ENCODE results near the gene SFXN5. TPM values are rescaled to one million over a fixed set of nuclear protein-coding genes. Genes with fewer than 3 reads are reported as not detected.

The SFXN5 gene
- total and polyA plus RNA-seq, 11 donors = 6.0 to 12.5 (median 8.7) TPM

GRCh38 chr2:72991980-72992733, 79.4 kb downstream of the SFXN5 start:
- TF ChIP-seq CTCF (IDR thresholded peaks at IDR 0.05) (no peak), POLR2A (IDR thresholded peaks at IDR 0.05) (no peak)
- no peaks in the 10 kb centered on the region for H3K27me3 ChIP-seq
- no peak overlapping the region for H3K4me3 ChIP-seq
- H3K36me3 ChIP-seq = peaks cover 0 to 14% (median 3%) of the 10 kb centered on the region in 9 donors
- intact Hi-C loops (cut with DNase I) = loop anchor here (2.0 to 5.0 kb wide), 8 partner anchors 75 to 185 kb away; partner anchors contain the start of gene SFXN5 (in 2 of the 10)
- DNase-seq (peak in 1 of 5 donors; percentile 3), ATAC-seq (no peak)
- no peak overlapping the region for H3K27ac ChIP-seq
- H3K9me3 ChIP-seq = no peaks in the 10 kb centered on the region
- WGBS, 4 donors = 83 to 91% (median 86%) methylated on average over 10 to 11 of the region's 11 CpGs
- peaks cover 0 to 11% (median 2%) of the 10 kb centered on the region in 12 donors for H3K4me1 ChIP-seq

DNA sequence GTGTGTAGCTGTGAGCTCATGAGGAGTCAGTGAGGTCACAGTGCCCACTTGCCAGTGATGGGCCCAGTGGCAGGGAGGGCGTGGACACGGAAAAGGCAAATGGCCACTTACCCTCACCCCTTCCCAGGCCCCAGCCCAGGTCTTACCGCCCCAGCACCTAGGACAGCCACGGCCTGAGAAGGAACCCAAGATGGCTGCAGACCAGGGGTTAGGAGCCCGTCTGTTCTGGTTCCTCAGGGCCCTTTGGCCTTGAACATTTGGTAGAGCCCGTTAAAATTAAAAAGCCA, 80.1 kb downstream of the SFXN5 start:
- intact Hi-C loops (cut with DNase I) = loop anchor here in 9 of 10 donors (5.0 kb wide), 5 partner anchors 76 to 186 kb away; partner anchors contain the start of gene SFXN5 (in 2 of the 9)

GRCh38 chr2:72990695-72991438, 80.6 kb downstream of the SFXN5 start:
- DNase-seq = peak in 1 of 5 donors; percentile 8
- Histone ChIP-seq H3K4me1 (peaks cover 0 to 22% (median 9%) of the 10 kb centered on the region in 12 donors), H3K27ac (peak overlapping the region in 1 of 12 donors; percentile 80), H3K27me3 (no peaks in the 10 kb centered on the region), H3K4me3 (no peak overlapping the region), H3K36me3 (peaks cover 0 to 18% (median 7%) of the 10 kb centered on the region in 9 donors), H3K9me3 (no peaks in the 10 kb centered on the region)
- 91 to 93% (median 92%) methylated on average over 13 of the region's 13 CpGs for WGBS, 4 donors
- no peak for TF ChIP-seq CTCF (IDR thresholded peaks at IDR 0.05)
- no peak for TF ChIP-seq POLR2A (IDR thresholded peaks at IDR 0.05)
- ATAC-seq = no peak
- intact Hi-C loops (cut with DNase I) = loop anchor here in 9 of 10 donors (5.0 kb wide), 5 partner anchors 76 to 186 kb away; partner anchors contain the start of gene SFXN5 (in 2 of the 9)

More for the DNA sequence above, 80.1 kb downstream of the SFXN5 start:
- TF ChIP-seq POLR2A (IDR thresholded peaks at IDR 0.05) (no peak), CTCF (IDR thresholded peaks at IDR 0.05) (no peak)
- Histone ChIP-seq H3K4me3 (no peak overlapping the region), H3K27me3 (no peaks in the 10 kb centered on the region), H3K36me3 (peaks cover 0 to 14% (median 7%) of the 10 kb centered on the region in 9 donors), H3K4me1 (peaks cover 0 to 17% (median 4%) of the 10 kb centered on the region in 12 donors), H3K9me3 (no peaks in the 10 kb centered on the region), H3K27ac (no peak overlapping the region)
- ATAC-seq = no peak
- peak in 1 of 5 donors; percentile 8 for DNase-seq
- 95 to 100% (median 96%) methylated on average over 4 to 6 of the region's 6 CpGs for WGBS, 4 donors

Measured in heart left ventricle (tissue), 16 donors.